Umbilical cord (tissue), 2 donors: ENCODE measurements around the gene DCLK1. TPM values are rescaled to one million over a fixed set of nuclear protein-coding genes. Genes with fewer than 3 reads are reported as not detected.
"Not testable (repeated sequence)": the region's sequence is repeated elsewhere in the genome, so short reads cannot be mapped to it uniquely, and the experiment has no call there.

Experiments used
- DNase-seq: peaks from one replicate; pipeline ENCODE4 v3.0.0-alpha.2; 2015; ENCODE audit warnings: low spot score
- total RNA-seq: library from RNA; depleted of rRNA; stranded (reverse); fragments of >200 nt; gene quantifications from one replicate; pipeline ENCODE4 v1.2.3, GENCODE V29; 2014; ENCODE audit warnings: low replicate concordance; ENCODE audit not compliant: insufficient read depth

Gene DCLK1
- total RNA-seq, 1 donor from 2014 or later: 7.7 TPM

GRCh38 chr13:36088001-36088400 is 43.2 kb downstream of the DCLK1 start:
- DNase-seq: no peak

- DNase-seq: no peak
Measured at GRCh38 chr13:36086117-36086516, 45.1 kb downstream of the DCLK1 start.

GRCh38 chr13:36084131-36084530 is 47.1 kb downstream of the DCLK1 start:
- no peak for DNase-seq

GRCh38 chr13:36082806-36083205 is 48.4 kb downstream of the DCLK1 start:
- no peak for DNase-seq

GRCh38 chr13:36082396-36082795 is 48.8 kb downstream of the DCLK1 start:
- DNase-seq: no peak

GRCh38 chr13:36076211-36076610 is 55.0 kb downstream of the DCLK1 start:
- DNase-seq: no peak

- DNase-seq: no peak
Measured at GRCh38 chr13:36074659-36075058, 56.5 kb downstream of the DCLK1 start.

GRCh38 chr13:36072152-36072935 is 58.8 kb downstream of the DCLK1 start:
- no peak for DNase-seq

- not testable (repeated sequence) for DNase-seq
Measured at GRCh38 chr13:36070504-36071192, 60.5 kb downstream of the DCLK1 start.

- peak; percentile 83 for DNase-seq
Measured at GRCh38 chr13:36069881-36070366, 61.3 kb downstream of the DCLK1 start.

GRCh38 chr13:36068991-36069390 is 62.2 kb downstream of the DCLK1 start:
- no peak for DNase-seq

GRCh38 chr13:36068566-36068965 is 62.6 kb downstream of the DCLK1 start:
- DNase-seq: peak; percentile 50

- peak; percentile 74 for DNase-seq
Measured at GRCh38 chr13:36067746-36068381, 63.3 kb downstream of the DCLK1 start.

- DNase-seq: no peak
Measured at GRCh38 chr13:36062249-36062648, 68.9 kb downstream of the DCLK1 start.

- DNase-seq: no peak
Measured at GRCh38 chr13:36061621-36062020, 69.6 kb downstream of the DCLK1 start.

GRCh38 chr13:36061054-36061453 is 70.1 kb downstream of the DCLK1 start:
- DNase-seq: peak; percentile 41

- DNase-seq: peak; percentile 16
Measured at GRCh38 chr13:36059321-36059720, 71.9 kb downstream of the DCLK1 start.

- DNase-seq: no peak
Measured at GRCh38 chr13:36058116-36058515, 73.1 kb downstream of the DCLK1 start.

GRCh38 chr13:36057547-36057946 is 73.6 kb downstream of the DCLK1 start:
- peak; percentile 55 for DNase-seq

- peak; percentile 35 for DNase-seq
Measured at GRCh38 chr13:36057041-36057440, 74.1 kb downstream of the DCLK1 start.

- no peak for DNase-seq
Measured at GRCh38 chr13:36055366-36055765, 75.8 kb downstream of the DCLK1 start.

- no peak for DNase-seq
Measured at GRCh38 chr13:36054041-36054440, 77.1 kb downstream of the DCLK1 start.
